H9 (cell line): ENCODE data around the gene FHIT. TPM values are rescaled to one million over a fixed set of nuclear protein-coding genes. Genes with fewer than 3 reads are reported as not detected.

Experiments used
- DNase-seq: peaks from one replicate; pipeline ENCODE4 v3.0.0-alpha.2; 2017
- H2AFZ ChIP-seq: one replicate; pipeline ENCODE4 v1.6.1; 2013; ENCODE audit warnings: mild to moderate bottlenecking, low read length, control low read depth, moderate library complexity
- H2AK5ac ChIP-seq: 2 replicates; pipeline ENCODE4 v1.6.1; 2013; ENCODE audit warnings: low read length, control low read depth, mixed read lengths; ENCODE audit not compliant: insufficient read length
- H2BK120ac ChIP-seq: one replicate; pipeline ENCODE4 v1.6.1; 2013; ENCODE audit warnings: low read depth, mild to moderate bottlenecking, low read length, control low read depth, inconsistent platforms; ENCODE audit not compliant: poor library complexity, severe bottlenecking
- H2BK12ac ChIP-seq: 2 replicates; pipeline ENCODE4 v1.6.1; 2013; ENCODE audit warnings: low read length, control low read depth, mixed read lengths, low read depth; ENCODE audit not compliant: insufficient read length
- H2BK15ac ChIP-seq: 2 replicates; pipeline ENCODE4 v1.6.1; 2013; ENCODE audit warnings: low read depth, low read length, control low read depth
- H2BK20ac ChIP-seq: one replicate; pipeline ENCODE4 v1.6.1; 2013; ENCODE audit warnings: low read depth, mild to moderate bottlenecking, low read length, control low read depth, inconsistent platforms; ENCODE audit not compliant: poor library complexity, severe bottlenecking
- H2BK5ac ChIP-seq: 2 replicates; pipeline ENCODE4 v1.6.1; 2013; ENCODE audit warnings: low read length, control low read depth, mixed read lengths; ENCODE audit not compliant: insufficient read length
- H3K14ac ChIP-seq: 2 replicates; pipeline ENCODE4 v1.6.1; 2013; ENCODE audit warnings: low read length, control low read depth; ENCODE audit not compliant: insufficient read depth
- H3K18ac ChIP-seq: 2 replicates; pipeline ENCODE4 v1.6.1; 2013; ENCODE audit warnings: low read depth, mild to moderate bottlenecking, mixed read lengths, low read length, control low read depth; ENCODE audit not compliant: insufficient read length
- H3K23ac ChIP-seq: 2 replicates; pipeline ENCODE4 v1.6.1; 2013; ENCODE audit warnings: low read length, control low read depth, mixed read lengths, low read depth; ENCODE audit not compliant: insufficient read length
- H3K23me2 ChIP-seq: 2 replicates; pipeline ENCODE4 v1.6.1; 2013; ENCODE audit warnings: low read depth, mild to moderate bottlenecking, mixed read lengths, low read length, control low read depth; ENCODE audit not compliant: insufficient read length, poor library complexity, severe bottlenecking
- H3K27ac ChIP-seq: 2 replicates; pipeline ENCODE4 v1.5.1; 2013; ENCODE audit warnings: low read length, control low read depth, mixed read lengths, low read depth; ENCODE audit not compliant: insufficient read length
- H3K27me3 ChIP-seq: 2 replicates; pipeline ENCODE4 v1.6.1; 2013; ENCODE audit warnings: low read length, control low read depth, inconsistent platforms; ENCODE audit not compliant: insufficient read depth
- H3K4ac ChIP-seq: 2 replicates; pipeline ENCODE4 v1.6.1; 2013; ENCODE audit warnings: low read depth, mild to moderate bottlenecking, control low read depth, inconsistent platforms, low read length, moderate library complexity
- H3K4me1 ChIP-seq: 2 replicates; pipeline ENCODE4 v1.6.1; 2013; ENCODE audit warnings: low read length, control low read depth, inconsistent platforms; ENCODE audit not compliant: insufficient read depth
- H3K4me2 ChIP-seq: 2 replicates; pipeline ENCODE4 v1.6.1; 2013; ENCODE audit warnings: low read length, control low read depth, mixed read lengths; ENCODE audit not compliant: insufficient read length, insufficient read depth
- H3K56ac ChIP-seq: 2 replicates; pipeline ENCODE4 v1.6.1; 2013; ENCODE audit warnings: low read depth, mild to moderate bottlenecking, mixed read lengths, low read length, control low read depth; ENCODE audit not compliant: insufficient read length
- H3K79me1 ChIP-seq: 2 replicates; pipeline ENCODE4 v1.6.1; 2013; ENCODE audit warnings: low read depth, mild to moderate bottlenecking, moderate library complexity, low read length, control low read depth, inconsistent platforms; ENCODE audit not compliant: insufficient read depth, poor library complexity, severe bottlenecking
- H3K79me2 ChIP-seq: 2 replicates; pipeline ENCODE4 v1.6.1; 2013; ENCODE audit warnings: low read length, control low read depth, inconsistent platforms; ENCODE audit not compliant: insufficient read depth
- H3K9ac ChIP-seq: 2 replicates; pipeline ENCODE4 v1.6.1; 2013; ENCODE audit warnings: low read length, control low read depth, mixed read lengths; ENCODE audit not compliant: insufficient read length; ENCODE audit errors: extremely low read depth
- H3K9me3 ChIP-seq: one replicate; pipeline ENCODE4 v1.6.1; 2013; ENCODE audit warnings: low read depth, low read length, inconsistent platforms; ENCODE audit not compliant: control insufficient read depth
- H3T11ph ChIP-seq: one replicate; pipeline ENCODE4 v1.6.1; 2013; ENCODE audit warnings: mild to moderate bottlenecking, low read length, control low read depth, inconsistent platforms
- H4K20me1 ChIP-seq: one replicate; pipeline ENCODE4 v1.6.1; 2013; ENCODE audit not compliant: control insufficient read depth, insufficient read length, insufficient read depth
- H4K5ac ChIP-seq: 2 replicates; pipeline ENCODE4 v1.6.1; 2013; ENCODE audit warnings: low read depth, mild to moderate bottlenecking, mixed read lengths, low read length, control low read depth; ENCODE audit not compliant: insufficient read length
- H4K8ac ChIP-seq: replicated peaks from 2 replicates; pipeline ENCODE4 v1.6.1; 2013; ENCODE audit warnings: low read length, control low read depth, mixed read lengths, low read depth; ENCODE audit not compliant: insufficient read length
- H4K91ac ChIP-seq: 2 replicates; pipeline ENCODE4 v1.6.1; 2013; ENCODE audit warnings: low read depth, mild to moderate bottlenecking, moderate library complexity, mixed read lengths, low read length, control low read depth; ENCODE audit not compliant: insufficient read length
- H3K27ac Mint-ChIP-seq, 3 experiments: 2 replicates in 2 of 3; 3 replicates in 1 of 3; pipeline ENCODE4 v1.8.0; 2020 to 2021; ENCODE audit warnings: mixed read lengths in 3 of 3, mild to moderate bottlenecking in 1 of 3, moderate library complexity in 1 of 3
- H3K27me3 Mint-ChIP-seq: 2 replicates; pipeline ENCODE4 v1.8.0; 2021; ENCODE audit warnings: low read depth, mild to moderate bottlenecking, moderate library complexity, mixed read lengths
- H3K36me3 Mint-ChIP-seq, 3 experiments: 2 replicates in 2 of 3; 3 replicates in 1 of 3; pipeline ENCODE4 v1.8.0; 2020 to 2021; ENCODE audit warnings: low read depth in 3 of 3, mixed read lengths in 3 of 3; ENCODE audit not compliant: insufficient read depth in 1 of 3
- H3K4me1 Mint-ChIP-seq, 2 experiments: 2 replicates each; pipeline ENCODE4 v1.8.0; 2020; ENCODE audit warnings: mixed read lengths in 2 of 2
- H3K4me3 Mint-ChIP-seq, 2 experiments: 2 replicates in 1 of 2; 3 replicates in 1 of 2; pipeline ENCODE4 v1.8.0; 2020 to 2021; ENCODE audit warnings: mild to moderate bottlenecking in 2 of 2, mixed read lengths in 2 of 2, moderate library complexity in 1 of 2
- H3K9me3 Mint-ChIP-seq, 2 experiments: 2 replicates in 1 of 2; 3 replicates in 1 of 2; pipeline ENCODE4 v1.8.0; 2020; ENCODE audit warnings: mild to moderate bottlenecking in 2 of 2, mixed read lengths in 2 of 2, moderate library complexity in 1 of 2
- CTCF ChIP-seq: fragments of 200-600 bp; sonication (generic); conservative IDR thresholded peaks from 3 replicates; pipeline ENCODE4 v1.8.0; 2021; ENCODE audit warnings: antibody characterized with exemption, mild to moderate bottlenecking
- WGBS: extraction: QIAGEN DNeasy Blood & Tissue Kit; methylation state at CpG from one replicate; pipeline ENCODE4 v1.1.7; 2013; ENCODE audit warnings: missing lambda C conversion rate, low lambda C conversion rate, mixed read lengths; ENCODE audit not compliant: insufficient read length; ENCODE audit errors: extremely low coverage; 5-methylcytosine and 5-hydroxymethylcytosine counted together
- total RNA-seq: library from RNA; stranded (reverse); gene quantifications from 2 replicates; pipeline ENCODE4 v1.2.1, GENCODE V29; 2021

The FHIT gene
- total RNA-seq, 1 experiment from 2014 or later: 3.0 TPM

DNA sequence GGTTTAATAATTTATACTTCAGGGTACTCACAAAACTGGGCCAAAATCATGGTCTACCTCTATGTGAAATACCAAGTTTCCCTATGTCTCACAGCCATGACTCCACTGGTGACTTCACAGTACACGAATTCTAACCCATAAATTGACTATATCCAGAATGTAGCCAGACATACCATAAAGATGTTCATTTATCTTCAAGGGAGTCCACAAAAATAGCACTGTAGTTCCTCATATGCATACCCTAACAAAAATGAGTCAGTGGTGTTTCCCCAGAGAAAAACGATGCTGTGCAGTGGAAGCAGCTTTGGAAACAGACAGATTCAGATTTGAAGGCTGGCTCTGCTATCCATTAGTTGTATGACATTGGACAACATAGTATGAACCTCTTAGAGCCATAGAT lies 438.8 kb downstream of the FHIT start:
- TF ChIP-seq CTCF: no peak
- no peaks in the 10 kb centered on the region for H3K79me1 ChIP-seq
- no peak overlapping the region for H2AK5ac ChIP-seq
- no peak overlapping the region for H3K18ac ChIP-seq
- no peak overlapping the region for H3T11ph ChIP-seq
- no peak overlapping the region for H3K27ac ChIP-seq
- no peak overlapping the region for H2BK12ac ChIP-seq
- no peak overlapping the region for H3K9ac ChIP-seq
- H4K8ac ChIP-seq: no peak overlapping the region
- no peak overlapping the region for H2BK5ac ChIP-seq
- no peaks in the 10 kb centered on the region for H3K79me2 ChIP-seq
- H3K4me1 ChIP-seq: no peaks in the 10 kb centered on the region
- Mint-ChIP-seq H3K27ac (no peak overlapping the region), H3K4me3 (no peak overlapping the region), H3K27me3 (no peaks in the 10 kb centered on the region), H3K36me3 (peaks cover 2 to 21% (median 8%) of the 10 kb centered on the region in 3 experiments), H3K9me3 (peaks cover 7 to 23% of the 10 kb centered on the region in 2 experiments; a peak in 4 of 5 replicates), H3K4me1 (peaks cover 0 to 4% of the 10 kb centered on the region in 2 experiments; a peak in 2 of 4 replicates)
- no peak for DNase-seq
- H3K23me2 ChIP-seq: no peaks in the 10 kb centered on the region
- no peak overlapping the region for H3K4me2 ChIP-seq
- no peak overlapping the region for H3K14ac ChIP-seq
- no peaks in the 10 kb centered on the region for H3K9me3 ChIP-seq
- H2BK15ac ChIP-seq: no peak overlapping the region
- H3K56ac ChIP-seq: no peak overlapping the region
- H3K27me3 ChIP-seq: no peaks in the 10 kb centered on the region
- H2BK20ac ChIP-seq: no peak overlapping the region
- H4K5ac ChIP-seq: no peak overlapping the region
- no peak overlapping the region for H4K91ac ChIP-seq
- H3K23ac ChIP-seq: no peak overlapping the region
- WGBS: no CpG with 5 or more reads among the region's 2 CpGs
- H2BK120ac ChIP-seq: no peak overlapping the region
- no peak overlapping the region for H2AFZ ChIP-seq
- H3K4ac ChIP-seq: no peak overlapping the region
- no peaks in the 10 kb centered on the region for H4K20me1 ChIP-seq
